Skeletal muscle tissue (tissue), 4 donors: Measurements from ENCODE around the gene HECTD4. TPM values are rescaled to one million over a fixed set of nuclear protein-coding genes. Genes with fewer than 3 reads are reported as not detected.
"Not testable (repeated sequence)": the region's sequence is repeated elsewhere in the genome, so short reads cannot be mapped to it uniquely, and the experiment has no call there.

Experiments used
- H3K27ac ChIP-seq: one replicate; pipeline ENCODE4 v1.7.0; 2013; ENCODE audit warnings: mild to moderate bottlenecking, low read depth, low read length, inconsistent platforms
- H3K27me3 ChIP-seq, 3 donors: one replicate each; pipeline ENCODE4 v1.7.0; 2013; ENCODE audit warnings: low read length in 3 of 3; ENCODE audit not compliant: control insufficient read depth in 3 of 3, insufficient read depth in 3 of 3
- H3K36me3 ChIP-seq, 3 donors: one replicate each; pipeline ENCODE4 v1.7.0; 2013; ENCODE audit warnings: low read length in 3 of 3; ENCODE audit not compliant: control insufficient read depth in 3 of 3, insufficient read depth in 3 of 3
- H3K4me1 ChIP-seq, 3 donors: one replicate each; pipeline ENCODE4 v1.7.0; 2013; ENCODE audit warnings: low read length in 3 of 3, mild to moderate bottlenecking in 3 of 3; ENCODE audit not compliant: control insufficient read depth in 3 of 3, insufficient read depth in 3 of 3
- H3K4me3 ChIP-seq, 3 donors: one replicate each; pipeline ENCODE4 v1.7.0; 2013; ENCODE audit warnings: low read length in 3 of 3
- H3K9ac ChIP-seq, 3 donors: one replicate each; pipeline ENCODE4 v1.7.0; 2013; ENCODE audit warnings: low read length in 3 of 3, mild to moderate bottlenecking in 3 of 3, moderate library complexity in 2 of 3, low read depth in 1 of 3
- H3K9me3 ChIP-seq, 3 donors: one replicate each; pipeline ENCODE4 v1.7.0; 2013; ENCODE audit warnings: low read length in 3 of 3; ENCODE audit not compliant: control insufficient read depth in 3 of 3
- total RNA-seq: library from RNA; depleted of rRNA; stranded (reverse); fragments of >200 nt; gene quantifications from one replicate; pipeline ENCODE4 v1.2.3, GENCODE V29; 2014
- donor health status: Osteomylitis.

HECTD4 gene
- total RNA-seq, 1 donor from 2014 or later = 63.7 TPM

GRCh38 chr12:112420740-112421139 lies 38.5 kb upstream of the HECTD4 start:
- Histone ChIP-seq H3K4me3 (no peak overlapping the region), H3K9me3 (no peaks in the 10 kb centered on the region), H3K9ac (no peak overlapping the region), H3K27ac (no peak overlapping the region), H3K36me3 (no peaks in the 10 kb centered on the region), H3K4me1 (peaks cover 30 to 52% (median 46%) of the 10 kb centered on the region in 3 donors), H3K27me3 (no peaks in the 10 kb centered on the region)

DNA sequence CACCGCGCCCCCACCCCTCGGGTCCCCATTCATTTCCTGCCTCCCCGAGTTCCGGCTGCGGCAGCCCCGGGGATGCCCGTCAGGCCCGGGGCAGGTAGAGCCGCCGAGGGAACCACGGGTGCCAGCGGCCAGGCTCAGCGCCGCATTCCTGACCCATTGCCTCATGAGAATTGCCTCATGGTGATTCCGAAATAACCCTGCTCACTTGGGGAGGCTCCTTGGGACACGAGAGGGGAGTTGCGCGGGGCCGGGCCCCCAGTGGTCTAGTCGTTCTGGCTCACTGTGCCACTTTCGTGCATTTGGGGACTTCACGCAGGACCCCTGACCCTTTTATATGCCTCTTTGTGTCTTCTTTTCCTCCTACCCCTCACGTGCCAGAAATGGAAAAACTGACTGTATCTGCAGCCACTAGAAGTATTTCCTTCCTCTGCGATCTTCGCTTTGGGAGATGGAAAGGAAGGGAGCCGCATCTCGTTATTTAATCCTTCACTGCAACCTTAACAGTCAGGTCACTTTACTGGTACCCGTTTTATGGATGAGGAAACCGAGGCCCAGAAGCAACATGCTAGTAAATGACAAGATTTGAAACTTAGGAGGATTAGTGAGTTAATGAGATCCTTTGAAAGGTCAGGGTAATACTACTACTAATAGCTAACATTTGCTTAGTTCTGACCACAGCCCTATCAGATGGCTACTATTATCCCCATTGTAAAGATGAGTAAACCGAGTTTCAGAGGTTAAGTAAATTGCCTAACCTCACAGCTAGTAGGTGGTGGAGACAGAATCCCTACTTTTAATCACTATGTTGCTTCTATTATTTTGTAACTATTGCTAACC lies 37.3 kb upstream of the HECTD4 start:
- Histone ChIP-seq H3K4me1 (peaks cover 30 to 47% (median 39%) of the 10 kb centered on the region in 3 donors), H3K4me3 (peak overlapping the region; percentile 91 to 98 (median 96)), H3K27me3 (no peaks in the 10 kb centered on the region), H3K9ac (peak overlapping the region; percentile 93 to 98 (median 95)), H3K27ac (peak overlapping the region; percentile 99), H3K9me3 (no peaks in the 10 kb centered on the region), H3K36me3 (no peaks in the 10 kb centered on the region)

- H3K4me1 ChIP-seq = peaks cover 30 to 39% (median 32%) of the 10 kb centered on the region in 3 donors
- peak within 1 kb of the TSS; percentile 91 to 98 (median 96) for H3K4me3 ChIP-seq
- H3K27me3 ChIP-seq = no peaks in the 10 kb centered on the region
- no peaks in the 10 kb centered on the region for H3K36me3 ChIP-seq
- peak within 1 kb of the TSS; percentile 93 to 98 (median 95) for H3K9ac ChIP-seq
- no peaks in the 10 kb centered on the region for H3K9me3 ChIP-seq
- peak within 1 kb of the TSS; percentile 99 for H3K27ac ChIP-seq
These were observed 36.5 kb upstream of the HECTD4 start, which contains the start of gene PTPN11 for GRCh38 chr12:112418608-112419296. Gene PTPN11 (plus strand): TSS chr12:112418947. CDS start chr12:112419112, 165 bp downstream.

DNA sequence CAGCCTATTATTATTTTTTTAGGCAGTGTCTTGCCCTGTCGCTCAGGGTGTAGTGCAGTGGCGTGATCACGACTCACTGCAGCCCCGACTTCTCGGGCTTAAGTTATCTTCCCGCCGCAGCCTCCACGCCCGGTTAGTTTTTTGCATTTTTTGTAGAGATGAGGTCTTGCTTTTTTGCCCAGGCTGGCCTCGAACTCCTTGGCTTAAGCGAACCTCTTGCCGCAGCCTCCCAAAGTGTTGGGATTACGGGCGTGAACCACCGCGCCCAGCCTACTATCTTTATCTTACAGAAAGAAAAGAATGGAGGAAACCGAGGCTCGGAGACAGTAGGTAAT lies 36.0 kb upstream of the HECTD4 start:
- Histone ChIP-seq H3K4me3 (peak overlapping the region; percentile 91 to 98 (median 96)), H3K27ac (peak overlapping the region; percentile 99), H3K9me3 (no peaks in the 10 kb centered on the region), H3K36me3 (no peaks in the 10 kb centered on the region), H3K4me1 (peaks cover 27 to 34% (median 29%) of the 10 kb centered on the region in 3 donors), H3K9ac (peak overlapping the region; percentile 91 to 98 (median 95)), H3K27me3 (no peaks in the 10 kb centered on the region)

GRCh38 chr12:112415457-112415856 lies 33.2 kb upstream of the HECTD4 start:
- H3K9me3 ChIP-seq, H3K27ac ChIP-seq, H3K36me3 ChIP-seq, H3K27me3 ChIP-seq, H3K9ac ChIP-seq, H3K4me3 ChIP-seq: not testable (repeated sequence)
- H3K4me1 ChIP-seq = peaks cover 12 to 20% (median 14%) of the 10 kb centered on the region in 3 donors

- H3K36me3 ChIP-seq = no peaks in the 10 kb centered on the region
- no peak overlapping the region for H3K27ac ChIP-seq
- no peaks in the 10 kb centered on the region for H3K9me3 ChIP-seq
- H3K9ac ChIP-seq = no peak overlapping the region
- no peaks in the 10 kb centered on the region for H3K27me3 ChIP-seq
- peaks cover 5 to 11% (median 5%) of the 10 kb centered on the region in 3 donors for H3K4me1 ChIP-seq
- H3K4me3 ChIP-seq = no peak overlapping the region
These were observed 31.8 kb upstream of the HECTD4 start for GRCh38 chr12:112413855-112414625.

- Histone ChIP-seq H3K9ac (no peak overlapping the region), H3K27me3 (no peaks in the 10 kb centered on the region), H3K27ac (peak overlapping the region; percentile 82), H3K4me1 (peaks cover 3 to 19% (median 7%) of the 10 kb centered on the region in 3 donors), H3K9me3 (no peaks in the 10 kb centered on the region), H3K4me3 (peak overlapping the region in 2 of 3 donors; percentile 84 to 96), H3K36me3 (peaks cover 21 to 30% (median 28%) of the 10 kb centered on the region in 3 donors)
These were observed 27.6 kb upstream of the HECTD4 start for GRCh38 chr12:112409906-112410244.

- no peaks in the 10 kb centered on the region for H3K9me3 ChIP-seq
- peak within 1 kb of the TSS; percentile 84 to 98 (median 96) for H3K4me3 ChIP-seq
- H3K27me3 ChIP-seq = no peaks in the 10 kb centered on the region
- H3K4me1 ChIP-seq = peaks cover 3 to 19% (median 7%) of the 10 kb centered on the region in 3 donors
- peak within 1 kb of the TSS; percentile 82 for H3K27ac ChIP-seq
- peaks cover 26 to 36% (median 34%) of the 10 kb centered on the region in 3 donors for H3K36me3 ChIP-seq
- H3K9ac ChIP-seq = peak within 1 kb of the TSS; percentile 91 to 96 (median 93)
These were observed 27.1 kb upstream of the HECTD4 start, which contains the start of gene RPL6 for GRCh38 chr12:112409064-112409905. Gene RPL6 (minus strand): TSS chr12:112409605. CDS start chr12:112408656, 949 bp downstream.

GRCh38 chr12:112408621-112409020 lies 26.4 kb upstream of the HECTD4 start:
- Histone ChIP-seq H3K27me3 (no peaks in the 10 kb centered on the region), H3K9me3 (no peaks in the 10 kb centered on the region), H3K4me3 (peak overlapping the region; percentile 84 to 98 (median 96)), H3K9ac (peak overlapping the region; percentile 91 to 96 (median 93)), H3K36me3 (peaks cover 28 to 40% (median 34%) of the 10 kb centered on the region in 3 donors), H3K27ac (peak overlapping the region; percentile 82), H3K4me1 (peaks cover 3 to 19% (median 7%) of the 10 kb centered on the region in 3 donors)
